Caki2 (cell line): ENCODE results near the gene KIF5C. TPM values are rescaled to one million over a fixed set of nuclear protein-coding genes. Genes with fewer than 3 reads are reported as not detected.
"Not testable (repeated sequence)": the region's sequence is repeated elsewhere in the genome, so short reads cannot be mapped to it uniquely, and the experiment has no call there.

Experiments used
- DNase-seq: peaks from one replicate; pipeline ENCODE4 v3.0.0-alpha.2; 2015; ENCODE audit warnings: low read depth
- in situ Hi-C: cut with HindIII; loops from 2 replicates; pipeline ENCODE4 v1.10.0; 2016; ENCODE audit warnings: low sequenced_read_pairs, low pct_unique_long_range_greater_than_20kb, mixed read lengths
- total RNA-seq: library from RNA; depleted of rRNA; stranded (reverse); fragments of >200 nt; shearing (Covaris generic); gene quantifications from 2 replicates; pipeline ENCODE4 v1.2.3, GENCODE V29; 2014; ENCODE audit warnings: low replicate concordance; rRNA removed

The KIF5C gene
- not detected in 2 replicates for total RNA-seq

GRCh38 chr2:148874868-148875341, at the start of gene KIF5C:
TSS of gene KIF5C (plus strand) at chr2:148875227. CDS start at chr2:148875618, 391 bp downstream.
- in situ Hi-C loops, result no loop called here
- peak; percentile 58 for DNase-seq

- no peak for DNase-seq
- in situ Hi-C loops, result no loop called here
These were observed 48.2 kb upstream of the KIF5C start for GRCh38 chr2:148826791-148827190.

GRCh38 chr2:148828941-148829340, 46.1 kb upstream of the KIF5C start:
- in situ Hi-C loops, result no loop called here
- no peak for DNase-seq

- DNase-seq, result no peak
- in situ Hi-C loops, result no loop called here
These were observed 45.4 kb upstream of the KIF5C start for GRCh38 chr2:148829618-148830017.

- no peak for DNase-seq
- in situ Hi-C loops, result no loop called here
These were observed 42.4 kb upstream of the KIF5C start for GRCh38 chr2:148832637-148833036.

GRCh38 chr2:148842050-148842449, 33.0 kb upstream of the KIF5C start:
- in situ Hi-C loops, result no loop called here

GRCh38 chr2:148848146-148848545, 26.9 kb upstream of the KIF5C start:
- no peak for DNase-seq
- in situ Hi-C loops, result no loop called here

More at GRCh38 chr2:148842050-148842449, 33.0 kb upstream of the KIF5C start:
- no peak for DNase-seq

GRCh38 chr2:148853458-148853857, 21.6 kb upstream of the KIF5C start:
- in situ Hi-C loops, result no loop called here
- DNase-seq, result no peak

GRCh38 chr2:148860037-148860436, 15.0 kb upstream of the KIF5C start:
- no peak for DNase-seq
- in situ Hi-C loops, result no loop called here

GRCh38 chr2:148861367-148861766, 13.7 kb upstream of the KIF5C start:
- in situ Hi-C loops, result no loop called here
- DNase-seq, result no peak

GRCh38 chr2:148862478-148862877, 12.5 kb upstream of the KIF5C start:
- DNase-seq, in situ Hi-C loops: not testable (repeated sequence)

GRCh38 chr2:148865512-148865911, 9.5 kb upstream of the KIF5C start:
- in situ Hi-C loops, result no loop called here
- no peak for DNase-seq

GRCh38 chr2:148866091-148866490, 8.9 kb upstream of the KIF5C start:
- in situ Hi-C loops, result no loop called here
- DNase-seq, result no peak

GRCh38 chr2:148867079-148867769, 7.8 kb upstream of the KIF5C start:
- in situ Hi-C loops, result no loop called here
- no peak for DNase-seq

- in situ Hi-C loops, result no loop called here
- no peak for DNase-seq
These were observed 492 bp downstream of the KIF5C start for GRCh38 chr2:148875387-148876051.

GRCh38 chr2:148876202-148876594, 1.2 kb downstream of the KIF5C start:
- no peak for DNase-seq
- in situ Hi-C loops, result no loop called here

GRCh38 chr2:148876595-148877402, 1.8 kb downstream of the KIF5C start:
- DNase-seq, result no peak
- in situ Hi-C loops, result no loop called here

- no peak for DNase-seq
- in situ Hi-C loops, result no loop called here
These were observed 2.3 kb downstream of the KIF5C start for GRCh38 chr2:148877403-148877740.

- in situ Hi-C loops, result no loop called here
- DNase-seq, result no peak
These were observed 5.6 kb downstream of the KIF5C start for GRCh38 chr2:148880636-148881035.
